Mucosa of descending colon (tissue), 3 donors: ENCODE data around the gene PAIP2B. TPM values are rescaled to one million over a fixed set of nuclear protein-coding genes. Genes with fewer than 3 reads are reported as not detected.

ENCODE experiments used
- ATAC-seq: fragments of 200-7000 bp; cut with Tn5 transposase; one replicate; pipeline ENCODE4 v1.9.1; 2020; ENCODE audit warnings: mild to moderate bottlenecking, moderate library complexity
- DNase-seq, 3 donors: peaks; one replicate each; pipeline ENCODE4 v3.0.0-alpha.2; 2020
- H3K36me3 ChIP-seq: fragments of 200-600 bp; one replicate; pipeline ENCODE4 v1.8.0; 2021; ENCODE audit warnings: low read depth, mild to moderate bottlenecking
- H3K4me1 ChIP-seq: fragments of 200-600 bp; one replicate; pipeline ENCODE4 v1.8.0; 2021; ENCODE audit warnings: low read depth, mild to moderate bottlenecking
- H3K4me3 ChIP-seq: fragments of 200-600 bp; one replicate; pipeline ENCODE4 v1.8.0; 2021; ENCODE audit warnings: mild to moderate bottlenecking
- H3K9me3 ChIP-seq: fragments of 200-600 bp; one replicate; pipeline ENCODE4 v1.8.0; 2021; ENCODE audit warnings: mild to moderate bottlenecking
- intact Hi-C, 2 donors: fragments of 100-400 bp; cut with DNase I in 1 of 2; cut with micrococcal nuclease in 1 of 2; formaldehyde crosslinking; loops; one replicate each; pipeline versions ENCODE4 v1.11.0 to v1.11.1; 2022; cut with DNase I, micrococcal nuclease
- total RNA-seq, 3 donors: library from RNA; stranded (reverse); fragmentation: NEBNext Ultra II Directional in 2 of 3; extraction: Animal tissue kit (Norgen Biotek cat#: 25700) in 2 of 3; gene quantifications; one replicate each; pipeline versions ENCODE4 v1.2.1 to v1.2.4, GENCODE V29; 2021 to 2023
- TF ChIP-seq, protein P1 (sequence below): fragments of 200-600 bp; IDR thresholded peaks from one replicate; pipeline ENCODE4 v1.8.0; 2022; ENCODE audit warnings: antibody characterized with exemption, mild to moderate bottlenecking
- donor health status: DM: no; HTN: no; CAD: no; lungs with moderate emphysema.
- donor health status: DM: no; HTN: no; CAD: no.
- donor health status: DM: no; HTN: yes; CAD: no.

Gene PAIP2B
- total RNA-seq, 3 donors from 2014 or later, result 5.6 to 14.6 (median 6.5) TPM

- H3K4me1 ChIP-seq, result no peaks in the 10 kb centered on the region
- ATAC-seq (peak; percentile 16), DNase-seq (no peak)
- H3K9me3 ChIP-seq, result no peaks in the 10 kb centered on the region
- no peak overlapping the region for H3K4me3 ChIP-seq
- intact Hi-C loops, result no loop called here
- H3K36me3 ChIP-seq, result peaks cover 7% of the 10 kb centered on the region
- TF ChIP-seq, protein P1, sequence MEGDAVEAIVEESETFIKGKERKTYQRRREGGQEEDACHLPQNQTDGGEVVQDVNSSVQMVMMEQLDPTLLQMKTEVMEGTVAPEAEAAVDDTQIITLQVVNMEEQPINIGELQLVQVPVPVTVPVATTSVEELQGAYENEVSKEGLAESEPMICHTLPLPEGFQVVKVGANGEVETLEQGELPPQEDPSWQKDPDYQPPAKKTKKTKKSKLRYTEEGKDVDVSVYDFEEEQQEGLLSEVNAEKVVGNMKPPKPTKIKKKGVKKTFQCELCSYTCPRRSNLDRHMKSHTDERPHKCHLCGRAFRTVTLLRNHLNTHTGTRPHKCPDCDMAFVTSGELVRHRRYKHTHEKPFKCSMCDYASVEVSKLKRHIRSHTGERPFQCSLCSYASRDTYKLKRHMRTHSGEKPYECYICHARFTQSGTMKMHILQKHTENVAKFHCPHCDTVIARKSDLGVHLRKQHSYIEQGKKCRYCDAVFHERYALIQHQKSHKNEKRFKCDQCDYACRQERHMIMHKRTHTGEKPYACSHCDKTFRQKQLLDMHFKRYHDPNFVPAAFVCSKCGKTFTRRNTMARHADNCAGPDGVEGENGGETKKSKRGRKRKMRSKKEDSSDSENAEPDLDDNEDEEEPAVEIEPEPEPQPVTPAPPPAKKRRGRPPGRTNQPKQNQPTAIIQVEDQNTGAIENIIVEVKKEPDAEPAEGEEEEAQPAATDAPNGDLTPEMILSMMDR, result no peak
Observed at GRCh38 chr2:71150082-71150816, 76.7 kb downstream of the PAIP2B start.

- H3K36me3 ChIP-seq, result peaks cover 7% of the 10 kb centered on the region
- H3K4me3 ChIP-seq, result no peak overlapping the region
- TF ChIP-seq, protein P1, result no peak
- DNase-seq, result no peak
- H3K9me3 ChIP-seq, result no peaks in the 10 kb centered on the region
- no peak for ATAC-seq
- intact Hi-C loops, result no loop called here
- H3K4me1 ChIP-seq, result no peaks in the 10 kb centered on the region
Observed at GRCh38 chr2:71148506-71149063, 78.3 kb downstream of the PAIP2B start.

- intact Hi-C loops, result no loop called here
- no peaks in the 10 kb centered on the region for H3K9me3 ChIP-seq
- no peak overlapping the region for H3K4me3 ChIP-seq
- H3K36me3 ChIP-seq, result peaks cover 7% of the 10 kb centered on the region
- no peaks in the 10 kb centered on the region for H3K4me1 ChIP-seq
- no peak for ATAC-seq
- no peak for DNase-seq
- TF ChIP-seq, protein P1, result no peak
Observed at GRCh38 chr2:71143782-71144181, 83.1 kb downstream of the PAIP2B start.

DNA sequence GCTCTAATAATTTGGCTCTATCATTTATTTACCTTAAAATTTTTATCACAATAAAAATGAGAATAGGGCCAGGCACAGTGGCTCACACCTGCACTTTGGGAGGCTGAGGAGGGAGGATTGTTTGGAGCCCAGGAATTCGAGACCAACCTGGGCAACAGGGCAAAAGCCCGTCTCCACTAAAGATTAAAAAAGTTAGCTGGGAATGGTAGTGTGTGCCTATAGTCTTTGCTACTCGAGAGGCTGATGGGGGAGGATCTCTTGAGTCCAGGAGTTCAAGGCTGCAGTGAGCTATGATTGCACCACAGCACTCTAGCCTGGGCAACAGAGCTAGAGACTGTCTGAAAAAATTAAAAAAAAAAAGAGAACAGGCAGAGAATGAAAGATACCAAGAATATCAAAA is 90.7 kb downstream of the PAIP2B start:
- intact Hi-C loops, result no loop called here
- H3K4me1 ChIP-seq, result peaks cover 15% of the 10 kb centered on the region
- TF ChIP-seq, protein P1, result no peak
- ATAC-seq, result no peak
- no peak overlapping the region for H3K4me3 ChIP-seq
- peaks cover 3% of the 10 kb centered on the region for H3K36me3 ChIP-seq
- DNase-seq, result no peak
- no peaks in the 10 kb centered on the region for H3K9me3 ChIP-seq

DNA sequence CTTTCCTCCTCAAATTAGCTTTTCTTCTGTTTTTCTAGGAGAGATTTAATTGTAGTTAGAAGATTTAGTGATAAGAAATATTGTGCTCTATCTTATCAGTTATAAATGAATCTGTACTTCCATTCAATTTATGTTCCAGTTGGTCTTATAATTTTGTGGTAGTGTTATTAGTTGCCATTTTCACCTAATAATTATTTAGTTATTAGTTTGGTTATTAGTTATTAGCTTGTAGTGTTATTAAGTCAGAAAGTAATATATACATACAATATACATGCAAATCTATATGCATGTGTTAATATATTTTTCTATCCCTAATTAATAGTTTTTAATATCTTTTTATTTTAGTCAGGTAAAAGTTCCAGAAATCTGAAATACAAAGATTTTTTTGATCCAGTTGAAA is 93.3 kb downstream of the PAIP2B start:
- peaks cover 19% of the 10 kb centered on the region for H3K4me1 ChIP-seq

More for the DNA sequence above, 93.3 kb downstream of the PAIP2B start:
- ATAC-seq (no peak), DNase-seq (no peak)
- TF ChIP-seq, protein P1, result no peak
- intact Hi-C loops, result no loop called here
- Histone ChIP-seq H3K9me3 (no peaks in the 10 kb centered on the region), H3K4me3 (no peak overlapping the region), H3K36me3 (peaks cover 3% of the 10 kb centered on the region)

Other genes starting within 250 kb of the PAIP2B start
- 1 to 10 TPM in 1 of 3 donors, under 1 TPM in 2; 0.23 to 1.8 (median 0.75) TPM for gene ANKRD53, start 248.5 kb downstream of the PAIP2B start, total RNA-seq
- 10 to 100 TPM; 51.0 to 63.0 (median 51.4) TPM for gene TEX261, start 232.2 kb downstream of the PAIP2B start, total RNA-seq
- gene NAGK, start 158.5 kb downstream of the PAIP2B start, total RNA-seq, result 100 to 1,000 TPM in 1 of 3 donors, 10 to 100 TPM in 2; 64.5 to 105 (median 67.9) TPM
- gene MCEE, start 96.9 kb downstream of the PAIP2B start, total RNA-seq, result 10 to 100 TPM; 18.2 to 22.8 (median 19.1) TPM
- gene MPHOSPH10, start 96.5 kb downstream of the PAIP2B start, total RNA-seq, result 10 to 100 TPM; 20.6 to 26.1 (median 21.3) TPM
- 100 to 1,000 TPM in 1 of 3 donors, 10 to 100 TPM in 2; 87.4 to 118 (median 95.0) TPM for gene ZNF638, start 104.7 kb upstream of the PAIP2B start, total RNA-seq
- 10 to 100 TPM in 1 of 3 donors, 1 to 10 TPM in 2; 2.0 to 19.4 (median 6.8) TPM for gene DYSF, start 226.5 kb upstream of the PAIP2B start, total RNA-seq